Neural cell (in vitro differentiated cells): ENCODE results near the gene LRRC3. TPM values are rescaled to one million over a fixed set of nuclear protein-coding genes. Genes with fewer than 3 reads are reported as not detected.

Experiments used
- H2AFZ ChIP-seq: fragments of 200-600, 300-800 bp; sonication (generic), shearing (Covaris generic); 2 replicates; pipeline ENCODE4 v1.6.0; 2014; ENCODE audit warnings: low read depth, mild to moderate bottlenecking, antibody characterized with exemption, low read length, moderate library complexity
- H3F3A ChIP-seq: fragments of 200-600 bp; shearing (Covaris generic); 2 replicates; pipeline ENCODE4 v1.6.1; 2016; ENCODE audit warnings: mild to moderate bottlenecking, moderate library complexity, mixed read lengths, antibody characterized with exemption, low read length; ENCODE audit not compliant: insufficient read depth, poor library complexity, severe bottlenecking
- H3K27ac ChIP-seq: fragments of 200-600, 300-800 bp; sonication (generic), shearing (Covaris generic); 2 replicates; pipeline ENCODE4 v1.5.1; 2014; ENCODE audit warnings: mild to moderate bottlenecking, low read length, moderate library complexity
- H3K27me3 ChIP-seq: fragments of 300-800, 200-600 bp; sonication (generic), shearing (Covaris generic); 2 replicates; pipeline ENCODE4 v1.6.0; 2014; ENCODE audit warnings: mild to moderate bottlenecking, low read depth, low read length, moderate library complexity; ENCODE audit not compliant: insufficient read depth
- H3K36me3 ChIP-seq: fragments of 300-800, 200-600 bp; sonication (generic), shearing (Covaris generic); 2 replicates; pipeline ENCODE4 v1.5.1; 2014; ENCODE audit warnings: mild to moderate bottlenecking, antibody characterized with exemption, low read length, moderate library complexity; ENCODE audit not compliant: insufficient read depth
- H3K4me2 ChIP-seq: fragments of 300-800, 200-600 bp; sonication (generic), shearing (Covaris generic); 2 replicates; pipeline ENCODE4 v1.6.0; 2014; ENCODE audit warnings: mild to moderate bottlenecking, low read length
- H3K4me3 ChIP-seq: fragments of 300-800, 200-600 bp; sonication (generic), shearing (Covaris generic); 2 replicates; pipeline ENCODE4 v1.5.1; 2014; ENCODE audit warnings: mild to moderate bottlenecking, low read length, moderate library complexity
- H3K79me2 ChIP-seq: fragments of 200-600 bp; shearing (Covaris generic); replicated peaks from 2 replicates; pipeline ENCODE4 v1.6.0; 2014; ENCODE audit warnings: mild to moderate bottlenecking, low read length, moderate library complexity; ENCODE audit not compliant: insufficient read depth
- H3K9ac ChIP-seq: fragments of 300-800, 200-600 bp; sonication (generic), shearing (Covaris generic); 2 replicates; pipeline ENCODE4 v1.6.1; 2016; ENCODE audit warnings: mild to moderate bottlenecking, low read length, mixed read lengths
- H3K9me2 ChIP-seq: fragments of 200-600 bp; shearing (Covaris generic); 2 replicates; pipeline ENCODE4 v1.6.1; 2016; ENCODE audit warnings: mild to moderate bottlenecking, low read length, mixed read lengths; ENCODE audit not compliant: insufficient read depth
- H3K9me3 ChIP-seq: fragments of 200-600, 300-800 bp; sonication (generic), shearing (Covaris generic); 2 replicates; pipeline ENCODE4 v1.6.1; 2016; ENCODE audit warnings: mild to moderate bottlenecking, mixed run types, low read length, moderate library complexity, mixed read lengths
- H4K20me1 ChIP-seq: fragments of 200-600 bp; shearing (Covaris generic); 2 replicates; pipeline ENCODE4 v1.6.1; 2016; ENCODE audit warnings: mild to moderate bottlenecking, mixed run types; ENCODE audit not compliant: insufficient read depth
- EP300 ChIP-seq: fragments of 450-650 bp; conservative IDR thresholded peaks from 2 replicates; pipeline ENCODE4 v1.6.1; 2014; ENCODE audit warnings: antibody characterized with exemption, mild to moderate bottlenecking, moderate library complexity; ENCODE audit not compliant: poor library complexity, severe bottlenecking
- EZH2 ChIP-seq: fragments of 200-600, 300-800 bp; shearing (Covaris generic), sonication (generic); IDR thresholded peaks from 2 replicates; pipeline ENCODE4 v1.6.1; 2014; ENCODE audit warnings: antibody characterized with exemption, low read length, borderline replicate concordance, mild to moderate bottlenecking; ENCODE audit not compliant: insufficient read depth, poor library complexity, severe bottlenecking
- MXI1 ChIP-seq: fragments of 450-650 bp; conservative IDR thresholded peaks from 2 replicates; pipeline ENCODE4 v1.6.1; 2014; ENCODE audit warnings: antibody characterized with exemption, mild to moderate bottlenecking; ENCODE audit not compliant: poor library complexity, severe bottlenecking
- POLR2AphosphoS5 ChIP-seq: IDR thresholded peaks from 2 replicates; pipeline ENCODE4 v1.6.1; 2012
- RAD21 ChIP-seq: fragments of 450-650 bp; conservative IDR thresholded peaks from 2 replicates; pipeline ENCODE4 v1.6.1; 2014; ENCODE audit warnings: antibody characterized with exemption, mild to moderate bottlenecking, moderate library complexity
- SMC3 ChIP-seq: fragments of 450-650 bp; conservative IDR thresholded peaks from 2 replicates; pipeline ENCODE4 v1.6.1; 2014; ENCODE audit warnings: antibody characterized with exemption, mild to moderate bottlenecking, moderate library complexity; ENCODE audit not compliant: poor library complexity
- TAF1 ChIP-seq: IDR thresholded peaks from 2 replicates; pipeline ENCODE4 v1.6.1; 2012; ENCODE audit warnings: low read depth
- polyA plus RNA-seq: library from polyadenylated mRNA; depleted of rRNA; stranded (reverse); fragments of >200 nt; gene quantifications from 2 replicates; pipeline ENCODE4 v1.2.3, GENCODE V29; 2014
- TF ChIP-seq, protein P1 (sequence below): IDR thresholded peaks from 2 replicates; pipeline ENCODE4 v1.6.1; 2012; ENCODE audit warnings: borderline replicate concordance
- TF ChIP-seq, protein P2 (sequence below): fragments of 450-650 bp; IDR thresholded peaks from 2 replicates; pipeline ENCODE4 v1.5.1; 2014; ENCODE audit warnings: antibody characterized with exemption, mild to moderate bottlenecking, moderate library complexity; ENCODE audit not compliant: poor library complexity, severe bottlenecking

Gene LRRC3
- polyA plus RNA-seq, 1 donor from 2014 or later, result 3.8 TPM

DNA sequence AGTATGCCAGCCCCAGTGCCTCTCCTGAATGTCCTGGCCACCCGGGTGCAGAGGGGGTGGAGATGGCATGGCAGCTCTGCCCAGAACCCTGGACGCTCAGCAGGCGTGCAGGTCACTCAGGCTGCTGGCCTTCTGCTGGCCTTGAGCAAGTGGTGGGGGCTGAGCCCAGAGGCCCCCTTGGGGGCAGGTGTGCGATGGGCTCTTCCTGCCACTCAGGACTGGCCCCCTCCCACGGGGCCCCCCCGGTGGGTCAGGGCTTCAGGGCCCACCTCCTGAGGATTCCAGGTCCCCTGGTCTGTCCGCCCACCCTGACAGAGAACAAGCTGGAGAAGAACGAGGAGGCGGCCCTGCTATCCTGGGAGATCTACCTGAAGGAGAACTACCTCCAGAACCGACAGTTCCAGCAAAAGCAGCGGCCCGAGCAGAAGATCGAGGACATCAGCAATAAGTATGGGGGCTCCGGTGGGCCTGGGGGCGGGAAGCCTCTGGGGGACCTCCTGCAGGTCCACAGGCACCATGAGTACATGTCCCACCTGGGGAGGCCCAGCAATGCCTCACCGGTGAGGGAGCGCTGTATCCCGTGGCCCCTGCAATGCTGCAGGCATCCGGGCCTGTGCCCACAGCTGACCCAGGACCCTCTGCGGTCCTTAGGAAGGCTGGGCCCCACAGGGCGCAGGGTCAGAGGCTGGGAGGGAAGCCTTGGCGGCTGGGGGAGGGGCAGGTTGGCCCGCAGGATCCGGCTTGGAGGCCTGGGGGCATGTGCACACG is 37.0 kb upstream of the LRRC3 start:
- H3F3A ChIP-seq, result no peaks in the 10 kb centered on the region
- H3K9me2 ChIP-seq, result no peaks in the 10 kb centered on the region
- no peak overlapping the region for H3K27ac ChIP-seq
- H3K4me3 ChIP-seq, result no peak overlapping the region
- no peaks in the 10 kb centered on the region for H3K79me2 ChIP-seq
- H3K4me2 ChIP-seq, result no peak overlapping the region
- TF ChIP-seq EP300, result no peak
- no peak for TF ChIP-seq MXI1
- no peak for TF ChIP-seq POLR2AphosphoS5
- TF ChIP-seq, protein P1, sequence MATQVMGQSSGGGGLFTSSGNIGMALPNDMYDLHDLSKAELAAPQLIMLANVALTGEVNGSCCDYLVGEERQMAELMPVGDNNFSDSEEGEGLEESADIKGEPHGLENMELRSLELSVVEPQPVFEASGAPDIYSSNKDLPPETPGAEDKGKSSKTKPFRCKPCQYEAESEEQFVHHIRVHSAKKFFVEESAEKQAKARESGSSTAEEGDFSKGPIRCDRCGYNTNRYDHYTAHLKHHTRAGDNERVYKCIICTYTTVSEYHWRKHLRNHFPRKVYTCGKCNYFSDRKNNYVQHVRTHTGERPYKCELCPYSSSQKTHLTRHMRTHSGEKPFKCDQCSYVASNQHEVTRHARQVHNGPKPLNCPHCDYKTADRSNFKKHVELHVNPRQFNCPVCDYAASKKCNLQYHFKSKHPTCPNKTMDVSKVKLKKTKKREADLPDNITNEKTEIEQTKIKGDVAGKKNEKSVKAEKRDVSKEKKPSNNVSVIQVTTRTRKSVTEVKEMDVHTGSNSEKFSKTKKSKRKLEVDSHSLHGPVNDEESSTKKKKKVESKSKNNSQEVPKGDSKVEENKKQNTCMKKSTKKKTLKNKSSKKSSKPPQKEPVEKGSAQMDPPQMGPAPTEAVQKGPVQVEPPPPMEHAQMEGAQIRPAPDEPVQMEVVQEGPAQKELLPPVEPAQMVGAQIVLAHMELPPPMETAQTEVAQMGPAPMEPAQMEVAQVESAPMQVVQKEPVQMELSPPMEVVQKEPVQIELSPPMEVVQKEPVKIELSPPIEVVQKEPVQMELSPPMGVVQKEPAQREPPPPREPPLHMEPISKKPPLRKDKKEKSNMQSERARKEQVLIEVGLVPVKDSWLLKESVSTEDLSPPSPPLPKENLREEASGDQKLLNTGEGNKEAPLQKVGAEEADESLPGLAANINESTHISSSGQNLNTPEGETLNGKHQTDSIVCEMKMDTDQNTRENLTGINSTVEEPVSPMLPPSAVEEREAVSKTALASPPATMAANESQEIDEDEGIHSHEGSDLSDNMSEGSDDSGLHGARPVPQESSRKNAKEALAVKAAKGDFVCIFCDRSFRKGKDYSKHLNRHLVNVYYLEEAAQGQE, result no peak
- TF ChIP-seq, protein P2, sequence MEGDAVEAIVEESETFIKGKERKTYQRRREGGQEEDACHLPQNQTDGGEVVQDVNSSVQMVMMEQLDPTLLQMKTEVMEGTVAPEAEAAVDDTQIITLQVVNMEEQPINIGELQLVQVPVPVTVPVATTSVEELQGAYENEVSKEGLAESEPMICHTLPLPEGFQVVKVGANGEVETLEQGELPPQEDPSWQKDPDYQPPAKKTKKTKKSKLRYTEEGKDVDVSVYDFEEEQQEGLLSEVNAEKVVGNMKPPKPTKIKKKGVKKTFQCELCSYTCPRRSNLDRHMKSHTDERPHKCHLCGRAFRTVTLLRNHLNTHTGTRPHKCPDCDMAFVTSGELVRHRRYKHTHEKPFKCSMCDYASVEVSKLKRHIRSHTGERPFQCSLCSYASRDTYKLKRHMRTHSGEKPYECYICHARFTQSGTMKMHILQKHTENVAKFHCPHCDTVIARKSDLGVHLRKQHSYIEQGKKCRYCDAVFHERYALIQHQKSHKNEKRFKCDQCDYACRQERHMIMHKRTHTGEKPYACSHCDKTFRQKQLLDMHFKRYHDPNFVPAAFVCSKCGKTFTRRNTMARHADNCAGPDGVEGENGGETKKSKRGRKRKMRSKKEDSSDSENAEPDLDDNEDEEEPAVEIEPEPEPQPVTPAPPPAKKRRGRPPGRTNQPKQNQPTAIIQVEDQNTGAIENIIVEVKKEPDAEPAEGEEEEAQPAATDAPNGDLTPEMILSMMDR, result no peak
- no peak for TF ChIP-seq RAD21
- TF ChIP-seq SMC3, result no peak
- no peak for TF ChIP-seq EZH2
- TF ChIP-seq TAF1, result no peak
- no peaks in the 10 kb centered on the region for H3K36me3 ChIP-seq
- H2AFZ ChIP-seq, result no peak overlapping the region
- H3K27me3 ChIP-seq, result no peaks in the 10 kb centered on the region
- no peak overlapping the region for H3K9ac ChIP-seq
- no peaks in the 10 kb centered on the region for H4K20me1 ChIP-seq
- H3K9me3 ChIP-seq, result no peaks in the 10 kb centered on the region

DNA sequence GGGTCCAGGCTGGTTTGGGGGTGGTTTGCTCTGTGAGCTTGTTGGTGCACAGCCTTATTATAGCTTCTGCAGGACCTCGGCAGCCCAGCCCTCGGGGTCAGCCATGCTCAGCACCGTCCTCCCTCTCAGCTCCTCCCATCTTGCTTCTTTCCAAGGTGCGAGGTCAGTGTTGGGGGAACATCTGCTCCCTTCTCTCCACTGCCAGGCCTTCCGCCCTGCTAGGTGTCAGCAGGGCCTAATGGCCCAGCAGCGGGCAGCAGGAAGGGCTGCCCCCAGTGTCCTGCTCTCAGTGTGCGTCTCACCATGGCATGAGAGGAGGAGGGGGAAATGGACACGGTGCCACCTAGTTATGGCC is 36.5 kb upstream of the LRRC3 start:
- Histone ChIP-seq H3K9ac (no peak overlapping the region), H3K9me2 (no peaks in the 10 kb centered on the region), H3K27me3 (no peaks in the 10 kb centered on the region), H3K36me3 (no peaks in the 10 kb centered on the region), H3K9me3 (no peaks in the 10 kb centered on the region), H3K79me2 (no peaks in the 10 kb centered on the region), H3K27ac (no peak overlapping the region), H4K20me1 (no peaks in the 10 kb centered on the region), H3K4me2 (no peak overlapping the region), H3F3A (no peaks in the 10 kb centered on the region), H2AFZ (no peak overlapping the region), H3K4me3 (no peak overlapping the region)
- TF ChIP-seq, protein P1, result no peak
- TF ChIP-seq MXI1 (no peak), SMC3 (no peak), TAF1 (no peak), RAD21 (no peak), POLR2AphosphoS5 (no peak), EP300 (no peak), EZH2 (no peak)
- TF ChIP-seq, protein P2, result no peak
